NK-92 (cell line): ENCODE measurements around the gene BUD23.
"Not testable (repeated sequence)": the region's sequence is repeated elsewhere in the genome, so short reads cannot be mapped to it uniquely, and the experiment has no call there.

Experiments used
- DNase-seq: peaks from one replicate; lab custom pipeline; 2025; ENCODE audit not compliant: unreplicated experiment; lab: John Stamatoyannopoulos, UW

Gene BUD23

DNA sequence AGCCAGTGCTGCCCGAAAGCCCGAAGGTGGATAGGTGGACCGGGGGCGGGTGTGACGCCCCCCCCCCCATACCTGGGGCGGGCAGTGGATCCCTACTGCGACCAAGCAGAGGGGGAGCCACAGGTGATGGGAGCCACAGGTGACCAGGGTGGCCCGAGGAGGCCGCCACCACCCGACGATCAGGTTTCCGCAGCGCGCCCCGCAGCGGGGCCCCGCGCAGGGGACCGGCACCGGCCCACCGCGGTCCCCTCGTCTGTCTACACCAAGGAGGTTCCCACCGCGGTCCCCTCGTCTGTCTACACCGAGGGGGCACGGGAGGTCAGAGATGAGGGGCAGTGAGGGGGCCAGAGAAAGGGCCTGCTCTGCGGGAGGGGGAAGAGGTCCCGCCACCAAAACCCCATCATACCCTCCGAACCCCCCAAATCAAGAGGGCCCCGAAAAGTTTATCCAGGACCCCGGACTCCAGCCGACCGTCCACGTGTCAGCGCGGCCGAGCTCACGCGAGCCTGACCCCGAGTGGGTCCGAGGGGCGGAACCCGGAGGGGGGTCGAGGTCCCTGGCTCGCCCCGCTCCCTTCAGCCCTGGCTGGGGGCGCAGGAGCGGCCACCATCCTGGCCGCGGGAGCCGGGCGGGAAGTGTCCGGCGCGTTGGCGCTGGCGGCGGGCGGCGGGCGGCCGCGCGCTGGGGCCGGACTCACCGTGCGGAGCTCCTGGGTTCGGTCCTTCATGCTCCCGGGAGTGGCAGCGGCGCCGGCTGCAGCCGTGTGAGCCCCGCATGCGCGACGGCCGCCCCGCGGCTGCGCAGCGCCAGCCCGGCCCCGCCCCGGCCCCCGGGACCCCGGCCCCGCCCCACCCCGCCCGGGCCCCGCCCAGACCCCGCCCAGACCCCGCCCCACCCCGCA is 35.8 kb downstream of the BUD23 start, which contains the start of gene STX1A:
Gene STX1A (minus strand): TSS at position 765 of the 901 bp plus-strand sequence. CDS start 38 bp downstream, at position 727.
- no peak for DNase-seq

DNA sequence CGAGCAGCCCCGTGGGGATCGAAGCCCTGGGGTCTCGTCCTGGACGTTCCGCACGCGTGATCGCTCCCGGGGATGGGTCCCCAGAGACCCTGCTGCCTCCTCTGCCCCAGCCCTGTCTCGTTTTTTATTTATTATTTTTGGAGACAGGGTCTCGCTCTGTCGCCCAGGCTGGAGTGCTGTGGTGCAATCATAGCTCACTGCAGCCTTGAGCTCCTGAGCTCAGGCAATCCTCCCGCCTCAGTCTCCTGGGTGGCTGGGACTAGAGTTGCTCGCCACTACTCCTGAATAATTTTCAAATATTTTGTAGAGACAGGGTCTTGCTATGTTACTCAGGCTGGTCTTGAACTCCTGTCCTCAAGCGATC is 36.4 kb downstream of the BUD23 start:
- DNase-seq, result no peak

DNA sequence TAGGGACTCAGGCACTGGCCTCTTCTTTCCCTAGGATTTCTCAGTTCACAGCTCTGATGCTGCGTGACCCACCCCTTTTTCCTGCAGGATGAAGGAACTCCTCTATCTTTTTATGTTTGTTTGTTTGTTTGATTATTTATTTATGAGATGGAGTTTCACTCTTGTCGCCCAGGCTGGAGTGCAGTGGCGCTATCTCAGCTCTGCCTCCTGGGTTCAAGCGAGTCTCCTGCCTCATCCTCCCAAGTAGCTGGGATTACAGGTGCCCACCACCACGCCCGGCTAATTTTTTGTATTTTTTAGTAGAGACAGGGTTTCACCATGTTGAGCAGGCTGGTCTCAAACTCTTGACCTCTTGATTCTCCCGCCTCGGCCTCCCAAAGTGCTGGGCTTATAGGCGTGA is 37.0 kb downstream of the BUD23 start:
- not testable (repeated sequence) for DNase-seq

DNA sequence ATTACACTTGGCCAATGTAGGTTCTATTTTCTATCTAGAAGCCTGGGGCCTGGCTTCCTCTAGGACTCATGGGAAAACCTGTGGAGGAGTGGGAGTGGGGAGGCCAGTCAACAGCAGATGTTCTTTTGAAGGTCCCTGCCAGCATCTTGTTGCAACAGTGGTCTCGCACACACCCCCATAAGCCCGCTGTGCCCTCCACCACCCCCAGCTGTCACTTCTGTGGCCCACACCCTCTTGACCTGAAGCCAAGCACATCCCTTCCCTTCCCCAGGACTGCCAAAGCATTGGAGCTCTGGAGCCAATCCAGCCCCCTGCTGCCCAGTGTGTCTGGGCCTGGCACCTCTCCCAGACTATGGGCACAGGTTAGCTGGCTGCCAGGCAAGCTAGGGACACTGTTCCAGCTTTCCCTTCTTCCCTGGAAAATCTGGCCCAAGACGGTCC is 38.0 kb downstream of the BUD23 start:
- no peak for DNase-seq

- DNase-seq, result not testable (repeated sequence)
Observed at GRCh38 chr7:73722182-73722581, 38.8 kb downstream of the BUD23 start.

DNA sequence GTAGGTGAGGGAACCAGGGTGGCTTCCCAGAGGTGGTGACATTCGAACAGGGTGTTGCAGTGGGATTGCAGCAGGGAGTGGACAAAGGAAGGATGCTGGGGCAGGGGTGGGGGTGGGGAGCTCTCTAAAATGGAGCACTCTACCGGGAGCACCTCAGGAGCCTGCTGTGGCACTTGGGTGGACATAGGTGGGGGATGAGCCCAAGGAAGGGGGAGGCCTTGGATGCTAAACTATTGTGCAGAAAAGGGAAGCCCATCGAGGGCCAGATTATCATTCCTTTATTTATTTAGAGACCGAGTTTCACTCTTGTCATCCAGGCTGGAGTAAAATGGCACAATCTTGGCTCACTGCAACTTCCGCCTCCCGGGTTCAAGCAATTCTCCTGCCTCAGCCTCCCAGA is 39.4 kb downstream of the BUD23 start:
- no peak for DNase-seq

GRCh38 chr7:73723813-73724212 is 40.4 kb downstream of the BUD23 start:
- DNase-seq, result no peak

DNA sequence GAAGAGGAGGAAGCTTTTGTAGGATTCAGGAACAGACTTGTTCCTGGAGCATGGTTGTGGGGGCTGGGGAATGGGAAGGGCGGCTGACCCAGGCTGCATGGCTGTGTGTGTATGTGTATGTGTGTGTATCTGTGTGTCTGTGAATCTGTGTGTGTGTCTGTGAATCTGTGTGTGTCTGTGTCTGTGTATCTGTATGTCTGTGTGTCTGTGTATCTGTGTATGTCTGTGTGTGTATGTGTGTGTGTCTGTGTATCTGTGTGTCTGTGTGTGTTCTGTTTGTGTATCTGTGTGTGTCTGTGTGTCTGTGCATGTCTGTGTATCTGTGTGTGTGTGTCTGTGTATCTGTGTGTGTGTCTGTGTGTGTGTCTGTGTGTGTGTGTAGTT is 42.7 kb downstream of the BUD23 start:
- no peak for DNase-seq

DNA sequence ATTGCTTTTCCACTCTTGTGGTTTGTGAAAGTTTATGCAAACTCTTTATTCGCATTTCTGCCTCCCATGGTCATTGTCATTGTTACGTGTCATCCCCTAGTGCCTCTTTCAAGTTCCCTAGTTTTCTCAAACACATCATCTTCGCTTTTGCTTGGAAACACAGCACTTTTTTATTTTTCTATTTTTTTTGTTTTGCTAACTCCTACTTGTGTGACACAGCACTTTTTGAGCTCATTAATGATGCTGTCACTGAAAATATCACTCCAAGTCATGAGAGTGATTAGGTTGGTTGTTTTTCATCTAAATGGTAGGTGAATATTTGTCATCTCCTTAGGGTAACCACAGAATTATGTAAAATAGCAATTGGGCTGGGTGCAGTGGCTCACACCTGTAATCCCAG is 44.6 kb downstream of the BUD23 start:
- DNase-seq, result no peak

GRCh38 chr7:73728551-73728950 is 45.2 kb downstream of the BUD23 start:
- no peak for DNase-seq

- no peak for DNase-seq
Observed at GRCh38 chr7:73730485-73730884, 47.1 kb downstream of the BUD23 start.

DNA sequence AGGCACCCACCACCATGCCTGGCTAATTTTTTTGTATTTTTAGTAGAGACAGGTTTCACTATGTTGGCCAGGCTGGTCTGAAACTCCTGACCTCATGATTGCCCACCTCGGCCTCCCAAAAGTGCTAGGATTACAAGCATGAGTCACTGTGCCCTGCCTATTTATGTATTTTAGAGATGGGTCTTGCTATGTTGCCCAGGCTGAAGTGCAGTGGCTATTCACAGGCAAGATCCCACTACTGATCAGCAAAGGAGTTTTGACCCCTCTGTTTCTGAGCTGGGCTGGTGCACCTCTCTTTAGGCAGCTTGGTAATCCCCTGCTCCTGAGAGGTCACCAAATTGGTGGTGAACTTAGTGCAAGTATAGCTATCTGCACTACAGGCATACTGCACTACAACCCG is 49.0 kb downstream of the BUD23 start:
- DNase-seq, result no peak

DNA sequence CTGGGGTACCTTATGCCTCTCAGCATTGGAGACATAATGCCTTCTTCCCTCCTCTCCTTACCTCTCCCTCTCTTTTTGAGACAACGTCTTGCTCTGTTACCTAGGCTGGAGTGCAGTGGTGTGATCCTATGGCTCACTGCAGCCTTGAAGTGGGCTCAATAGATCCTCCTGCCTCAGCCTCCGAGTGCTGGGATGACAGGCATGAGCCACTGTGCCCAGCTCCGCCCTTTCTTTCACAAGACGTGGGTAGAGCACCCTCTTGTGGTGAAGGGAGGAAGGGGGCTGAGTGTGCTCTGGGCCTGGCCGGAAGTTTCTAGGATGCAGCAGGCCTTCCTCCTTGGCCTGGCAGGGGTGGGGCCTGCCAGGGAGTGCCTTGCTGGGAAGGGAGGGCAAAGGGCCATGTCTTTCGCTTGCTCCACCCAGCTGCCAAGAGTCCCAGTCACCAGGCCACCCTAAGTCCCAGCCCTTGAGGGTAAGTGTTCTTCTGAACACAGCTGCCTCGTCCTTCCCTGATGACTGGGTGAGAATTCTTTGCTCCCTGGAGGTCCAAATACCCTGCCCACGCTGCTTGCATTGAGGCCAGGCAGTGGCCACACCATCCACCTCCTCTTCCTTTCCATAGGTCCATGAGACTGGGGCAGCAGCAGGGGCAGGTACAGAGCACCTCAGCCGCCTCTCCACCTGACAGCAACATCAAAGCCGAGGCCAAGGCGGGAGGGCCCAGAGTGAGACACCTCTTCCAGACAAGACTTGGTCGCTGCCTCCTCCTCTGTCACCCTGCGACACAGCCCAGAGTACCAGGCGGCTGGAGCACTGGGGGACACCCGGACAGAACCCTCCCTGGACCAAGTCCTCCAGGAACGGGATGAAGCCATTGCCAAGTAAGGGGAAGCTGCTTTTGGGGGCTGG is 51.5 kb downstream of the BUD23 start:
- DNase-seq, result no peak

- DNase-seq, result no peak
Observed at GRCh38 chr7:73735528-73735905, 52.1 kb downstream of the BUD23 start.

DNA sequence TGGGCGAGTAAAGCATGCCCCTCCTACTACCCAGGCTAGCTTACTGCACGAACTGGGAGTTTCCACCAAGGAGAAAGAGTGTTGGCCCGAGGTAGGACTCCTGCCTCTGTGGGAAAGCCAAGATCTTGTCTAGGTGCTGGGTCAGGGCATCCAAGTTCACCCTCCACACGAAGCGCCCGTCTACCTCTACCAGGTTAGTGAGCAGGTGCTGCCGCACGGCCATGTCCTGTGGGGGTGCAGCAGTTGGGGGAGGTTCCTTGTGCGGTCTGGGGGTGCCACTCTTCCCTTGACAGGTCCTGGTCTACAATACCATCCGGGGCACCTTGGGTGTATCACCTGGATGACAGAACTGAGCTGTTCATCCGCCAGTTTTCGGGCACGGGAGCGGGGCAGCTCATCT is 53.5 kb downstream of the BUD23 start:
- DNase-seq, result no peak

DNA sequence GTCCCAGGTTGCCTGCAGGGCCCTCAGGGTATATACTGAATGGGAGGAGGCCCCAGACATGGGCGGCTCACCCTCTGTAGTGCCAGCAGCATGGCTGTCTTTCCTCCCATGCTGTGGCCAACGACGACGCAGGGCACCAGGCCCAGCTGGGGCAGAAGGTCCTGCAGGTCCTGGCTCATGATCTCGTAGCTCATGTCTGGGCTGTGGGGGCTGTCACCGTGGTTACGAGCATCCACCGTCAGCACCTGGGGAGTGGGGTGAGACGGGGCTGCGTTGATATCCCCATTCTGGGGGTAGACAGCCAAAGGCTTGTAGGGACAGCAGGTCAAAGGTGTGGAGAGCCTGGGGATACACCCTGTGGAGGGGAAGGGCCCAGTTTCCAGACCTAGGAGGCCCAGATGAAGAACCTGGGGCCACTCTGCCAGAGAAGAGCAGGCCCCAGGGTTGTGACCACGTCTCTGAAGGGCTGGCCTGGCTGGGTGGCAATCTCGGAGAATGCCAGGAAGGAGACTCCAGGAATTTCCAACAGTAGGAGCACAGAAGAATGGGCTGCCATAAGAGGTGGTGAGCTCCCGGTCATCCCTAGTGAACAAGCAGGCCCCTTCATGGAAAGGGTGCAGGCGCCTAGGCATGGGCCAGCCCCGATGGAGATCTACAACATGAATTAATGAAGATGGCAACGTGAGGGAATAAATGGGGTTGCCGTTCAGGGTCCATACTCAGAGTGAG is 54.3 kb downstream of the BUD23 start:
- DNase-seq, result no peak

GRCh38 chr7:73738220-73738611 is 54.8 kb downstream of the BUD23 start:
- DNase-seq, result no peak

DNA sequence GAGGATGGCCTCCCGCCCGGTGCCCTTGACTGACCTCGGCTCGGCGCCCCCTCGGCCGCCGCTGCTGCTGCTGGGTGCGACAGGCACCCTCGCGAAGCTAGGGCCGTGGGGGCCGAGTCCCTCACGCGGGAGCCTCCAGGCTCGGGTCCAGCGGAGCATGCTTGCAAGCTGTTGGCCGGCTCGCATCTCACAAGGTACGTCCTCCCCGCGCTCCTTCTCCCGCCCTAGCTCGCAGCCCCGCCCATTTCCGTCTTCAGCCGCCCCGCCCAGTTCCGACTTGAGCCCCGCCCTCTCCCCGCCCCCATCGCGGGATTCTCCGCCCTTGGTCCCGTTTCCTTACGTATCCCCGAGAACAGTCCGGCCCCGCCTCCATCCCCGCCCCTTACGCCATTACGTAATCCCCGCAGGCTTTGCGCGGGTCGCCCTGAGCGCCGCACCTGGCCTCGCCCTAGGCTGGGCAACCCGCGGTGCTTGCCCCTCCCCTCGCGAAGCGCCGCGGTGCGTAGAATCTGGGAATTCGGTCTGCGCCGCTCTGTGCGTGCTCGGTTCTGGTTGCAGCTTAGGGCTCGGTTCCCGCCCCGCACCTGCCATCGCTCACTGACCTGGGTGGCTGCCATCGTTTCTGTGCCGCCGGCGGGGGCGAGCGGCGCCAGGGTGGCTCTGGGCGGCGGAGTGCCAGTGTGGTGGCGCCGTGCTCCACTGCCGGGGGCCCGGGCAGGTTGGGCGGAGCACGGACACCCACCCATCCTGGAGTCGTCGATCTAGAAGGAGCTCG is 55.4 kb downstream of the BUD23 start, which contains the start of gene ABHD11:
Gene ABHD11 (minus strand): TSS at position 191 of the 775 bp plus-strand sequence. CDS start 32 bp downstream, at position 159.
- peak; percentile 75 for DNase-seq

DNA sequence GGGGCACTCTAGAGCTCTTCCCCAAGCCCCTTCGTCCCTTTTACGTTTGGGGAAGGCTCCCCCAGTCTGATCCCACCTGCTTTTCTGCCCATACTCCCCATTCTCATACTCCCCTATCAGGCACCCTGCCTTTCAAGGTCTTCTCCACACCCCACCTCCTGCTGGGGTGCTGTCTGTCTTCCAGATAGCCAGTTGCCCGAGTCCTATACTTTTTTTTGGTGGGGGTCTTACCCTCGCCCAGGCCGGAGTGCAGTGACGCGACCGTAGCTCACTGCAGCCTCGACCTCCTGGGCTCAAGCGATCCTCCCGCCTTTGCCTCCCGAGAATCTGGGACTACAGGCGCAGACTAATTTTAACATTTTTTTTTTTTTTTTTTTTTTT is 56.0 kb downstream of the BUD23 start:
- DNase-seq, result no peak

DNA sequence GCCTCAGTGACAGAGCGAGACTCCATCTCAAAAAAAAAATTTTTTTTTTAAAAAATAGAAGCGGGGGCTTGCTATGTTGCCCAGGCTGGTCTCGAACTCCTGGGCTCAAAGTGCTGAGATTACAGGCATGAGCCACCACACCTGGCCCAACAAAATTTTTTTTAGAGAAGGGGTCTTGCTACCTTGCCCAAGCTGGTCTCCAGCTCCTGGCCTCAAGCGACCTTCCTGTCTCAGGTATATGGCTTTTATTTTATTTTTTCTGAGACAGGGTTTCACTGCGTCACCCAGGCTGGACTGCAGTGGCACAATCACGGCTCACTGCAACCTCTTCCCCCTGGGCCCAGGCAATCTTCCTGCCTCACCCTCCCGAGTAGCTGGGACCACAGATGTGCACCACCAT is 56.8 kb downstream of the BUD23 start:
- DNase-seq, result no peak
